ENCODE measurements around the gene PAQR7.

The PAQR7 gene

DNA sequence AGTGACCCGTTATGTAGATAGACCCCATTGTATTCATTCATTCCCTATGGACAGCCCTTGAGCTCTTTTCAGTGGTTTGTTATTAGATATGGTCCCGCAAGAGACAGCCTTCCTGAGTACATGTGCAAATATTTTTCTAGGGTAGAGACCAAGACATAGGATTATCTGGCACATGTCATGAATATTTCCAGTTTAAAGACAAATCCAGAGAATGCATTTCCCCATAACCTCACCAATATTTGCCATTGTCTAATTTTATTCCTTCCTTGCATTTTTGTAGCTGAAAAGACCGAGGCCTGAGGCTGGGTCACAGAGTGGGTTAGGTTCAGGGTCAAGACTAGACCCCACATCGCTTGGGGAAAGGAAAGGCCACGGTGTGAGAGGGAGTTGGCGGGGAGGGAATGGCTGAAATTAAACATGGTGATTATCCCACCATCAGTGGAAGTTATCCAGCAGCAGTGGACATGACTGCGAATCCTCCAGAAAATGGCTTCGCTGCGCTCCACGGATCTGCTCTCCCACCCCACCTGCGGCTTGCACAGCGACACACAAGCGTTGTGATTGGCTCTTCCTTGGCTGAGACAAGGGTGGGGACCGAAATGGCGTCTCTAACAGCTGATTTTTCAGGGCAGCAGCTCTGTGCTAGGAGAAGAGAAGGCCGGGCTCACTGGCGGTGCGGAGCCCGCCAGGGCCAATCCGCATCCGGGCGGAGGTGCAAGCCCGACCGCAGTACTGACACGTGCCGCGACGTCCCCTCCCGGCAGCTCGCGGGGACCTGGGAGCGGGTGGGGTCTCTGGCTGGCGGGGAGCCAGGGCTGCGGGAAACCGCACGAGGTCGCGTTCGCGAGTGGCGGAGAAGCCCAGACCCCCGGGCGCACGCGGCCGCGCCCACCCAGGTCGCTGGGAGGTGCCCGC, 46.8 kb upstream of the PAQR7 start (continued):
- TF ChIP-seq, protein P1, sequence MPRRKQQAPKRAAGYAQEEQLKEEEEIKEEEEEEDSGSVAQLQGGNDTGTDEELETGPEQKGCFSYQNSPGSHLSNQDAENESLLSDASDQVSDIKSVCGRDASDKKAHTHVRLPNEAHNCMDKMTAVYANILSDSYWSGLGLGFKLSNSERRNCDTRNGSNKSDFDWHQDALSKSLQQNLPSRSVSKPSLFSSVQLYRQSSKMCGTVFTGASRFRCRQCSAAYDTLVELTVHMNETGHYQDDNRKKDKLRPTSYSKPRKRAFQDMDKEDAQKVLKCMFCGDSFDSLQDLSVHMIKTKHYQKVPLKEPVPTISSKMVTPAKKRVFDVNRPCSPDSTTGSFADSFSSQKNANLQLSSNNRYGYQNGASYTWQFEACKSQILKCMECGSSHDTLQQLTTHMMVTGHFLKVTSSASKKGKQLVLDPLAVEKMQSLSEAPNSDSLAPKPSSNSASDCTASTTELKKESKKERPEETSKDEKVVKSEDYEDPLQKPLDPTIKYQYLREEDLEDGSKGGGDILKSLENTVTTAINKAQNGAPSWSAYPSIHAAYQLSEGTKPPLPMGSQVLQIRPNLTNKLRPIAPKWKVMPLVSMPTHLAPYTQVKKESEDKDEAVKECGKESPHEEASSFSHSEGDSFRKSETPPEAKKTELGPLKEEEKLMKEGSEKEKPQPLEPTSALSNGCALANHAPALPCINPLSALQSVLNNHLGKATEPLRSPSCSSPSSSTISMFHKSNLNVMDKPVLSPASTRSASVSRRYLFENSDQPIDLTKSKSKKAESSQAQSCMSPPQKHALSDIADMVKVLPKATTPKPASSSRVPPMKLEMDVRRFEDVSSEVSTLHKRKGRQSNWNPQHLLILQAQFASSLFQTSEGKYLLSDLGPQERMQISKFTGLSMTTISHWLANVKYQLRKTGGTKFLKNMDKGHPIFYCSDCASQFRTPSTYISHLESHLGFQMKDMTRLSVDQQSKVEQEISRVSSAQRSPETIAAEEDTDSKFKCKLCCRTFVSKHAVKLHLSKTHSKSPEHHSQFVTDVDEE (CRISPR knock-in tag; IDR thresholded peaks at IDR 0.05) = no peak
- TF ChIP-seq ISL1 (CRISPR knock-in tag; IDR thresholded peaks at IDR 0.05) (no peak), ZFP3 (CRISPR knock-in tag; IDR thresholded peaks at IDR 0.05) (no peak)
- TF ChIP-seq, protein P2, sequence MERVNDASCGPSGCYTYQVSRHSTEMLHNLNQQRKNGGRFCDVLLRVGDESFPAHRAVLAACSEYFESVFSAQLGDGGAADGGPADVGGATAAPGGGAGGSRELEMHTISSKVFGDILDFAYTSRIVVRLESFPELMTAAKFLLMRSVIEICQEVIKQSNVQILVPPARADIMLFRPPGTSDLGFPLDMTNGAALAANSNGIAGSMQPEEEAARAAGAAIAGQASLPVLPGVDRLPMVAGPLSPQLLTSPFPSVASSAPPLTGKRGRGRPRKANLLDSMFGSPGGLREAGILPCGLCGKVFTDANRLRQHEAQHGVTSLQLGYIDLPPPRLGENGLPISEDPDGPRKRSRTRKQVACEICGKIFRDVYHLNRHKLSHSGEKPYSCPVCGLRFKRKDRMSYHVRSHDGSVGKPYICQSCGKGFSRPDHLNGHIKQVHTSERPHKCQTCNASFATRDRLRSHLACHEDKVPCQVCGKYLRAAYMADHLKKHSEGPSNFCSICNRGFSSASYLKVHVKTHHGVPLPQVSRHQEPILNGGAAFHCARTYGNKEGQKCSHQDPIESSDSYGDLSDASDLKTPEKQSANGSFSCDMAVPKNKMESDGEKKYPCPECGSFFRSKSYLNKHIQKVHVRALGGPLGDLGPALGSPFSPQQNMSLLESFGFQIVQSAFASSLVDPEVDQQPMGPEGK (CRISPR knock-in tag; IDR thresholded peaks at IDR 0.05; ENCODE audit: borderline replicate concordance) = no peak
- TF ChIP-seq, protein P3, sequence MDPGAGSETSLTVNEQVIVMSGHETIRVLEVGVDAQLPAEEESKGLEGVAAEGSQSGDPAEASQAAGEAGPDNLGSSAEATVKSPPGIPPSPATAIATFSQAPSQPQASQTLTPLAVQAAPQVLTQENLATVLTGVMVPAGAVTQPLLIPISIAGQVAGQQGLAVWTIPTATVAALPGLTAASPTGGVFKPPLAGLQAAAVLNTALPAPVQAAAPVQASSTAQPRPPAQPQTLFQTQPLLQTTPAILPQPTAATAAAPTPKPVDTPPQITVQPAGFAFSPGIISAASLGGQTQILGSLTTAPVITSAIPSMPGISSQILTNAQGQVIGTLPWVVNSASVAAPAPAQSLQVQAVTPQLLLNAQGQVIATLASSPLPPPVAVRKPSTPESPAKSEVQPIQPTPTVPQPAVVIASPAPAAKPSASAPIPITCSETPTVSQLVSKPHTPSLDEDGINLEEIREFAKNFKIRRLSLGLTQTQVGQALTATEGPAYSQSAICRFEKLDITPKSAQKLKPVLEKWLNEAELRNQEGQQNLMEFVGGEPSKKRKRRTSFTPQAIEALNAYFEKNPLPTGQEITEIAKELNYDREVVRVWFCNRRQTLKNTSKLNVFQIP (CRISPR knock-in tag; IDR thresholded peaks at IDR 0.05; ENCODE audit: borderline replicate concordance, low read depth) = no peak

DNA sequence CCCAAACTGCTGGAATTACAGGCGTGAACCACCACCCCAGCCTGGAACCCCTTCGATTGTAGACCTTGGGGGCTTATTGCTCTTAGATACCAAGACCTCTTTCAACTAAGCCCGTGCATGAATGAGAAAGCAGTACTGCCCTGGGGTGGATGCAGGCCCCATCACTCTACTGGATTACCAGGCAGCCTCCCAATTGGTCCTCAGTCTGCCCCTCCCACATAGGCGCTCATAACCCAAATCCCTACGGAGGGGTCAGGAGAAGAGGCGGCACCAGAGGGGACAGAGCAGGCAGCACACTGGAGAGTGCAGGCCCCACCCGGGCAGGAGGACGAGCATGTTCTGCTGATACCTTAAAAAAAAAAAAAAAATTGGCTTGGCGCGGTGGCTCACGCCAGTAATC, 43.1 kb upstream of the PAQR7 start:
- ATAC-seq = no peak
- TF ChIP-seq, protein P3 (CRISPR knock-in tag; IDR thresholded peaks at IDR 0.05; ENCODE audit: borderline replicate concordance, low read depth) = no peak
- TF ChIP-seq ARNTL (CRISPR knock-in tag; IDR thresholded peaks at IDR 0.05; ENCODE audit: borderline replicate concordance, low read depth) = no peak

DNA sequence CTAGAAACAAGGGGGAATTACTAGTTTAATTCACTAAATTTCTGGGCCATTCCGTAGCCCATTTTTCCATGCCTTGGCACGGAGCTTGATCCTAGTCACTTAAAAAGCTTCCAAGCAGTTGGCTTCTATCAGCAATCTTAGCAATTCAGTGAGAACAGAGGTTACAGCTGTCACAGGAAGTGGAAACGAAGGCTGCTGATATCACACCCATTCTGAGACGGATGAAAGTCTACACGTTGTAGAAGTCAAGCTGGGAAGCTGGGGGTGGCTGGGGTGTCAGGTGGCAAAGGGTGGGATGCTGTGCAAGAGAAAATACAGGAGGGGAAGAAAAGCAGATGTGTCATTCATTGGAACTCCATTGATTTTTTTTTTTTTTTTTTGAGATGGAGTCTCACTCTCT, 42.5 kb upstream of the PAQR7 start:
- no peak for ATAC-seq

DNA sequence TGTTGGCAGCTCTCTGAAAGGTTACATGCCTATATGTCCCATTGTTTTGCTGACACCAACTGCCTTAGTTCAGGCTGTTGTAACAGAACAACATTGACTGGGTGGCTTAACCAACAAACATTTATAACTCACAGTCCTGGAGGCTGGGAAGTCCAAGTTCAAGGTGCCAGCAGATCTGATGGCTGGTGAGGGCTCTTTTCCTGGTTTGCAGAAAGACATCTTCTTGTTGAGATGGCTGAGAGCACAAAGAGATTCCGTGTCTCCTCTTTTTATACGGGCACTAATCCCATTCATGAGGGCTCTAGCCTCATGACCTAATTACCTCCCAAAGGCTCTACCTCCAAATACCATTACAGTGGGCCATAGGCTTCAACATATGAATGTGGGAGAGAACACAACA, 41.0 kb upstream of the PAQR7 start:
- ATAC-seq = no peak
- no peak for TF ChIP-seq ESRRG (CRISPR knock-in tag; IDR thresholded peaks at IDR 0.05)
- no peak for TF ChIP-seq ISL1 (CRISPR knock-in tag; IDR thresholded peaks at IDR 0.05)
- TF ChIP-seq, protein P4, sequence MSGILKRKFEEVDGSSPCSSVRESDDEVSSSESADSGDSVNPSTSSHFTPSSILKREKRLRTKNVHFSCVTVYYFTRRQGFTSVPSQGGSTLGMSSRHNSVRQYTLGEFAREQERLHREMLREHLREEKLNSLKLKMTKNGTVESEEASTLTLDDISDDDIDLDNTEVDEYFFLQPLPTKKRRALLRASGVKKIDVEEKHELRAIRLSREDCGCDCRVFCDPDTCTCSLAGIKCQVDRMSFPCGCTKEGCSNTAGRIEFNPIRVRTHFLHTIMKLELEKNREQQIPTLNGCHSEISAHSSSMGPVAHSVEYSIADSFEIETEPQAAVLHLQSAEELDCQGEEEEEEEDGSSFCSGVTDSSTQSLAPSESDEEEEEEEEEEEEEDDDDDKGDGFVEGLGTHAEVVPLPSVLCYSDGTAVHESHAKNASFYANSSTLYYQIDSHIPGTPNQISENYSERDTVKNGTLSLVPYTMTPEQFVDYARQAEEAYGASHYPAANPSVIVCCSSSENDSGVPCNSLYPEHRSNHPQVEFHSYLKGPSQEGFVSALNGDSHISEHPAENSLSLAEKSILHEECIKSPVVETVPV (CRISPR knock-in tag; IDR thresholded peaks at IDR 0.05) = no peak
- no peak for TF ChIP-seq ZNF8 (CRISPR knock-in tag; IDR thresholded peaks at IDR 0.05)
- no peak for TF ChIP-seq OSR1 (CRISPR knock-in tag; IDR thresholded peaks at IDR 0.05)
- TF ChIP-seq BACH2 (CRISPR knock-in tag; IDR thresholded peaks at IDR 0.05; ENCODE audit: borderline replicate concordance) = no peak
- no peak for TF ChIP-seq ZNF565 (CRISPR knock-in tag; conservative IDR thresholded peaks at IDR 0.05; ENCODE audit: low read depth)
- TF ChIP-seq TOX (CRISPR knock-in tag; IDR thresholded peaks at IDR 0.05; ENCODE audit: borderline replicate concordance) = no peak
- TF ChIP-seq SNAI2 (CRISPR knock-in tag; IDR thresholded peaks at IDR 0.05) = no peak
- TF ChIP-seq, protein P3 (CRISPR knock-in tag; IDR thresholded peaks at IDR 0.05; ENCODE audit: borderline replicate concordance, low read depth) = no peak
- TF ChIP-seq TCF4 (CRISPR knock-in tag; IDR thresholded peaks at IDR 0.05; ENCODE audit: borderline replicate concordance) = no peak
- TF ChIP-seq ZNF70 (CRISPR knock-in tag; IDR thresholded peaks at IDR 0.05) = no peak
- TF ChIP-seq ZFP30 (CRISPR knock-in tag; IDR thresholded peaks at IDR 0.05) = no peak

More for the DNA sequence above, 42.5 kb upstream of the PAQR7 start:
- no peak for TF ChIP-seq ZNF565 (CRISPR knock-in tag; conservative IDR thresholded peaks at IDR 0.05; ENCODE audit: low read depth)
- TF ChIP-seq OSR1 (CRISPR knock-in tag; IDR thresholded peaks at IDR 0.05) = no peak
- no peak for TF ChIP-seq BACH2 (CRISPR knock-in tag; IDR thresholded peaks at IDR 0.05; ENCODE audit: borderline replicate concordance)
- no peak for TF ChIP-seq SNAI2 (CRISPR knock-in tag; IDR thresholded peaks at IDR 0.05)
- no peak for TF ChIP-seq ARNTL (CRISPR knock-in tag; IDR thresholded peaks at IDR 0.05; ENCODE audit: borderline replicate concordance, low read depth)
- no peak for TF ChIP-seq ZNF8 (CRISPR knock-in tag; IDR thresholded peaks at IDR 0.05)
- TF ChIP-seq, protein P3 (CRISPR knock-in tag; IDR thresholded peaks at IDR 0.05; ENCODE audit: borderline replicate concordance, low read depth) = no peak

All from SK-N-SH treated with all-trans-retinoic acid at 6 μM for 48 hours (cell line).